ENCODE measurements around the gene SCNN1A. TPM values are rescaled to one million over a fixed set of nuclear protein-coding genes. Genes with fewer than 3 reads are reported as not detected.
A peak's percentile ranks its signal among the peaks of the same experiment; 100 is the strongest.
"Not testable (repeated sequence)": the region's sequence is repeated elsewhere in the genome, so short reads cannot be mapped to it uniquely, and the experiment has no call there.

Gene SCNN1A
- total RNA-seq, 1 experiment from 2014 or later = 1.7 TPM

GRCh38 chr12:6352193-6353173 is 22.9 kb downstream of the SCNN1A start:
- DNase-seq (ENCODE audit: extremely low read depth, low read depth) = no peak

DNA sequence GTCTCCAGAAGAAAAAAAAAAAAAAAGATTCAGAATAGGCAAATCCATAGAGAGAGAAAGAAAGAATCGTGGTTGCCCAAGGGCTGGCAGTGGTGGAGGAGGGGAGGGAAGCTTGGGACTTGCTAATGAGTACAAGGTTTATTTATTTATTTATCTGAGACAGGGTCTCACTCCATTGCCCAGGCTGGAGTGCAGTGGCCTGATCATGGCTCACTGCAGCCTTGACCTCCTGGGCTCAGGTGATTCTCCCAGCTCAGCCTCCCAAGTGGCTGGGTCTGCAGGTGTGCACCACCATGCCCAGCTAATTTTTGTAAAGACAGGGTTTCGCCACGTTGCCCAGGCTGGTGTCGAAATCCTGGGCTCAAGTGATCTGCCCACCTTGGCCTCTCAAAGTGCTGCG is 23.7 kb downstream of the SCNN1A start:
- DNase-seq (ENCODE audit: extremely low read depth, low read depth) = no peak

- DNase-seq (ENCODE audit: extremely low read depth, low read depth) = no peak
Measured at GRCh38 chr12:6347367-6348338, 27.7 kb downstream of the SCNN1A start.

GRCh38 chr12:6346942-6347341 is 28.4 kb downstream of the SCNN1A start:
- DNase-seq (ENCODE audit: extremely low read depth, low read depth) = no peak

- no peak for DNase-seq (ENCODE audit: extremely low read depth, low read depth)
Measured at GRCh38 chr12:6346235-6346832, 29.0 kb downstream of the SCNN1A start.

DNA sequence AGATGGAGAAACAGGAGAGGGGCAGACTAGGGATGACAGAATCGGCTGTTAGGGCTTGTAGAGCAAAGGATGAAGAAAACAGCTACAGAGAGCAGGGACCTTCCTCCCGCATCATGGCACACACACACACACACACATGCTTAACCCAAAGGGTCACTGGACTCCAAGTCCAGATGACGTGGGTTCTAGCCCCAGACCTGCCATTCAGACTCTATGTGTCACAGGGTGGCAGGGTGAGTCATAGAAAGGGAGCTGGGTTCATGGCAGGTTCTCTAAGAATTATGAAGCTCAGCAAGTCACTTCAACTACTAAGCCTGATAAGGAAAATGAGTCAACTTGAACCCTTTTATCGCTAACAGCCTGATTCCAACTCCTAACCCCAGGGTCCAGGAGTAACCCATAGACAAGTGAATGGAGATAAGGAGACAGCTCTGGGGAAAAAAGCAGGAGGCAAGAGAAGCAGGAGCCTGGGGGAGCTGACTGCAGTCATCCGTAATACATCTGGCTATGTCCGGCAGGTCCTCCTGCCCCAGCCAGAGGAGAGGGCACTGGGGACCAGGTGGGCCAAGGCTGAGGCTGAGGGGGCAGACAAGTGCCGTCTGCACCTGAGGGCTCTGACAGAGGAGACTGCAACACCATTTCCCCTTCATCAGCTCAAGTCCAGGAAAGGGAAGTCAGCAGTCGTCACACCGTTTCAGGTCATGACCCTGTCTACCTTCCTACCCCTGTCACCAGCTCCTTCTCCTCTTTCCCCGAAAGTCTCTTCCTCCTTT is 29.9 kb downstream of the SCNN1A start:
- peak; percentile 73 for DNase-seq (ENCODE audit: extremely low read depth, low read depth)

- DNase-seq (ENCODE audit: extremely low read depth, low read depth) = not testable (repeated sequence)
Measured at GRCh38 chr12:6344101-6344660, 31.2 kb downstream of the SCNN1A start.

- DNase-seq (ENCODE audit: extremely low read depth, low read depth) = no peak
Measured at GRCh38 chr12:6343518-6343917, 31.8 kb downstream of the SCNN1A start.

- DNase-seq (ENCODE audit: extremely low read depth, low read depth) = no peak
Measured at GRCh38 chr12:6342140-6342889, 33.0 kb downstream of the SCNN1A start.

DNA sequence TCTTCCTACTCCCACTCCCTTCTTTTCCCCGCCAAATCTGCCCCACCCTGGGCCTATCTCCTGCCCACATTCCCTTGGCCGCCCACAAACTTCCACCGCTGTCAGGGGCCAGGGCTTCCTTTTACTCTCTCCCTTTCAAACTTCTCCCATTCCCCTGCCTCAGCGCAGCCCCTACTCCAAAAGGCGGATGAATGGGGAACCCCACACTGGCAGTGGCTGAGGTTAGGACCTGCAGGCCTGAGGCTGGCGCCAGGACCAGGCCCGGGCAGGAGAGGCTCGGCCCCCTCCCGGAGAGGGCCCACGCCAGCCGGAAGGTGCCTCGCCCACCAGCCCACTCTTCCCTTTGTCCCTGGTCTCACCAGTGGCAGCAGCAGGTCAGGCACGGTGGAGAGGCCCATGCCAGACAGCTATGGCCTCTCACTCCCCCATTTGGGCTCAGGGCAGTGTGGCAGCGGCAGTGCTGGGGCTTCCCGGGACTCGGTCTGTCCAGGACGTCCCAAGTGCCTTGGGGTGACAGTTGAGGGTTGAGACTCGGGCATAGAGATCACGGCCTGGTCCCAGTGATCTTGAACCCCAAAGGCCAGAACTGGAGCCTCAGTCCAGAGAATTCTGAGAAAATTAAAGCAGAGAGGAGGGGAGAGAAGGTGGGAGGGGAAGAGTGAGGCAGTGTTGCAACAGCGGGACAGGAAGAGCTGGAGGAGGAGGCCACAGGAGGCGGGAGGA is 33.8 kb downstream of the SCNN1A start, which contains the start of gene TNFRSF1A:
TNFRSF1A (minus strand) TSS at position 660 of the 723 bp plus-strand sequence; CDS start at position 398, 262 bp downstream.
- peak; percentile 65 for DNase-seq (ENCODE audit: extremely low read depth, low read depth)

DNA sequence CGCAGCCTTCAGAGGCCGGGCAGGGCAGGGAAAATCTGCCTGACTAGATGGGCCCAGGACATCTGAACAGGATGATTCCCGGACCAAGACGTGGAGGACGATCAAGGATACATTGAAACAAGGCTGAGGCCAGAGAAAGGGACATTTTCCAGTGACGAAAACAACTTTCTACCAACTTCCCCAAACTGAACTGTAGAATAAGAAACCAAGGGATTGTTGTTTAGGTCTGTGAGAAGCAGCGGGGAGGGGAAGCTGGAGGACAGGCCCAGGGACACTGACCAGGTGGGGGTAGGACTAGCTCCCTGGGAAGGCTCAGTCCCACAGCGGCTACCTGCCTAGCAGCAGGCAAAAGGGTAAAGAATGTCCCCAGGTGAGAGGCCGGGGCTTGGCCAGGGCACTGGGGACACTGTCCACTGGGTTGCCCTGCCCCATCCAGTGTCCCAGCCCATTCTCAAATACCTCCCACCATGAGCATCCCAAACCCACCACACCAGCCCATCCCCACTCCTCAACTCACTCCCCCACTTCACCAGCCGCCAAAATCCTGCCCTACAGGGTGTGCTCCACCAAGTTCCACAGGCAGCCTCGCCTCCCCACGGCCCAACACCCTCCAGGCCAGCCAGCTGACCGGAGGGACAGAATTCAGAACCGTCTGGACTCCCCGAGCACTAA is 34.5 kb downstream of the SCNN1A start:
- no peak for DNase-seq (ENCODE audit: extremely low read depth, low read depth)

GRCh38 chr12:6340032-6340638 is 35.2 kb downstream of the SCNN1A start:
- DNase-seq (ENCODE audit: extremely low read depth, low read depth) = no peak

GRCh38 chr12:6338955-6339354 is 36.4 kb downstream of the SCNN1A start:
- no peak for DNase-seq (ENCODE audit: extremely low read depth, low read depth)

- DNase-seq (ENCODE audit: extremely low read depth, low read depth) = not testable (repeated sequence)
Measured at GRCh38 chr12:6338536-6338935, 36.8 kb downstream of the SCNN1A start.

DNA sequence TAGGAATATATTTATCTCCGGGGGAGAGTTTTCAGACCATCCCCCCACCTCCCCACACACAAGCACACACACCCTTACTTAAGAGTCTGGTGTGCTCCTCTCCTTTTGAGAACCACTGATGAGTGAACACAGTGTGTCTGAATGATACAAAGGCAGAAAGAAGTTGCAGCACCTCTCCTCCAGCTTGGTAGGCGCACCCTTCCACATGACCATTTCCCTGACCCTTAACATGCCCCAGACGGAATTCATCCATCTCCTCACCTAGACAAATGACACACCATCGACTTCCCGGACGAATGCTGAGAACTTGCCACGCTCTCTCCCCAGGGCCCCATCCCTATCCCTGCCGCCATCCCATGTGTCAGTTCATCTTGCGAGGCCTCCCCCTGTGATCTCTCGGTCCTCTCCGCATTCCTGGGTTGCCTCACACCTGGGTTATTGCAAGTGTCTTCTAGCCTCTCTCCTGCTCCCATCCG is 37.4 kb downstream of the SCNN1A start:
- DNase-seq (ENCODE audit: extremely low read depth, low read depth) = no peak

DNA sequence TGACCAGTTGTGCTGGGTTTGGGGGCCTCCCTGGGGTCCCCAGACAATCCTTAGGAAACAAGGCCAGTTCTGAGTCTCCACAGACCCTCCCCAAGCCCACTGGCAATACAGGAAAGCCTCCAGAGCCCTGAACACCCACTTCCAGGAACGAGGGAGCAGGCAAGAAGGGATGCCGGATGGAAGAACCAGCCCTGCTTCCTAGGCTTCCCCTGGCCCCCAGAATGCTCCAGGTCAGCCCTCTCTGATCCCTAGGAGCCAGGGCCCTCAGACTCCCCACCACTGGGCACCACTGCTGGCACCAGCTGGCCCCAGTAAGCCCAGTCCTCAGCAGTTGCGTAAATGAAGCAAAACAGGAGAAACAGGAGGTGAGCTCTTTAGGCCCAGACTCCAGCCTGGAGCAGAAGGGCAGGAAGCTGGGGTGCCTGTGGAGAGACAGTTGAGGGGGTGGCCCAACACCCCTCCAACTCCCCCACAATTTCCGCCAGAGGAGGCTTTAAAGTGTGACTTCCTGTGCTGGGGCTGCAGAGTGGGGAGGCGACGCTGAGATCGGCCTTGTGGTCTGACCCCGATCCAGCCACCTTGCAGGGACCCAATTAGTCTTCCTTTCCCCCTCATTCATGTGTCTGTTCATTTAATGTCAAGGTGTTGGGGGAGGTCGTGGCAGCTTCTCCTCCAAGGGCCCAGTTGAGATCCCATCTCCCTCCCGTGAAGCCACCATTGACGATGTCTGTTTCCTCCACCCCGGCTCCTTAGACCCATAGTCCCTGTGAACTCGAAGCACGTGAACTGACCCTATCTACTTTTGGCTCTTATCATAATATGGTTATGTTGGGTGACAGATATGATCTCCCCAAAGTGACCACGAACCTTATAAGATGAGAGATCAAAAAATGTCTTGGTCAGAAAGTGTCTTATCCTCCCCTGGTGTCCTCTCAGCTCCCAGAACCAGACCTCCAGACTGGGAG is 38.2 kb downstream of the SCNN1A start:
- no peak for DNase-seq (ENCODE audit: extremely low read depth, low read depth)
